ENCODE results near the gene EFCAB13.
"Not testable (repeated sequence)": the region's sequence is repeated elsewhere in the genome, so short reads cannot be mapped to it uniquely, and the experiment has no call there.

The EFCAB13 gene

DNA sequence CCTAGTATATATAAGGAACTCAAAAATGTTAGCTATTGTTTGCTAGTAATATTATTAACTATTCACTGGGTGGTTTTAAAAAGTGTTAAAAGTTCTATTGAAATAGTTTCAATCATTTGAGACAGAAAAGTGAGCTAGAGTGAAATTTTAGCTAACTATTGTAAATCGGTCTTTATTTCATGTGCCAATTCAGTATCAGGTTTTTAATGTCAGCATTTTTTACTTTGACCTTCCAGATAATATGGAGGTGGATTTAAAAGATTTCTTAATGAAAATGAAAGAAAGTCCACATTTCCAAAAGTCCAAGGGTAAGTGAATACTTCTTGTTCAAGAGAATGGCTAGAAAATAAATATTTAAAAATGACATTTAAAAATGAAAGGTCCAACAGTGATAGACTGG, 90.9 kb downstream of the EFCAB13 start:
- DNase-seq (ENCODE audit: extremely low read depth, low read depth), result no peak
- TF ChIP-seq, protein P1, sequence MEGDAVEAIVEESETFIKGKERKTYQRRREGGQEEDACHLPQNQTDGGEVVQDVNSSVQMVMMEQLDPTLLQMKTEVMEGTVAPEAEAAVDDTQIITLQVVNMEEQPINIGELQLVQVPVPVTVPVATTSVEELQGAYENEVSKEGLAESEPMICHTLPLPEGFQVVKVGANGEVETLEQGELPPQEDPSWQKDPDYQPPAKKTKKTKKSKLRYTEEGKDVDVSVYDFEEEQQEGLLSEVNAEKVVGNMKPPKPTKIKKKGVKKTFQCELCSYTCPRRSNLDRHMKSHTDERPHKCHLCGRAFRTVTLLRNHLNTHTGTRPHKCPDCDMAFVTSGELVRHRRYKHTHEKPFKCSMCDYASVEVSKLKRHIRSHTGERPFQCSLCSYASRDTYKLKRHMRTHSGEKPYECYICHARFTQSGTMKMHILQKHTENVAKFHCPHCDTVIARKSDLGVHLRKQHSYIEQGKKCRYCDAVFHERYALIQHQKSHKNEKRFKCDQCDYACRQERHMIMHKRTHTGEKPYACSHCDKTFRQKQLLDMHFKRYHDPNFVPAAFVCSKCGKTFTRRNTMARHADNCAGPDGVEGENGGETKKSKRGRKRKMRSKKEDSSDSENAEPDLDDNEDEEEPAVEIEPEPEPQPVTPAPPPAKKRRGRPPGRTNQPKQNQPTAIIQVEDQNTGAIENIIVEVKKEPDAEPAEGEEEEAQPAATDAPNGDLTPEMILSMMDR (IDR thresholded peaks at IDR 0.05; ENCODE audit: low read depth, low read length, missing control alignments), result no peak
- no peak overlapping the region for H3K4me3 ChIP-seq (replicated peaks; ENCODE audit: low read depth, low read length)

DNA sequence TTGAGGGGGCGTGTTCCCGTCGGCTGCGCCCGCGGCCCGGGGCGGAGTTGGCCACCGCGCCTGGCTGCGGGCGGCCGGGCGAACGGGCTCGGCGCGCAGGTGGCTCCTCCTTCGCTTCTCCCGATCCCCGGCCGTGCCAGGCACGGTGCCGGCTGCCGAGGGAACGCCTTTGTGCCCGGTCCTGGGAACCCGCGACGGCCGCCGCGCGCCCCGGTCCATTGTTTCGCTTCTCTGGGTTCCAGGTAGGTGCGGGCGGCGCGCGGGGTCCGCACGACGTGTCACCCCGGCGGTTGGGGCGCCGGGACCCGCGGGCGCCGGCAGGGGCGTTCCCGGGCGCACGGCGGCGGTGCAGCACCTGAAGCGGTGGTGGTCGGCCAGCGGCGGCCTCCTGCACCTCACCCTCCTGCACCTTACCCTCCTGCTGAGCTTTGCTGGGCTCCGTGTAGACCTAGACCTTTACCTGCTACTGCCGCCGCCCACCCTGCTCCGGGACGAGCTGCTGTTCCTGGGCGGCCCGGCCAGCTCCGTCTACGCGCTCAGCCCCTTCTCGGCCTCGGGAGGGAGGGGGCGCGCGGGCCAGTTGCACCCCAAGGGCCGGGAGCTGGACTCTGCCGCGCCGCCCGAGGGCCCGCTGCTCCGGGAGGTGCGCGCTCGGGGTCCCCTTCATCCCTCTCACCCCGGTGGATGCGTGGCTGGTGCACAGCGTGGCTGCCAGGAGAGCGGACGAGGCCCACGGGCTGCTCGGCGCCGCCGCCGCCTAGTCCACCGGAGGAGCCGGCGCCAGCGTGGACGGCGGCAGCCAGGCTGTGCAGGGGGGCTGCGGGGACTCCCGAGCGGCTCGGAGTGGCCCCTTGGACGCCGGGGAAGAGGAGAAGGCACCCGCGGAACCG, 99.9 kb downstream of the EFCAB13 start:
- TF ChIP-seq, protein P1 (IDR thresholded peaks at IDR 0.05; ENCODE audit: low read depth, low read length, missing control alignments), result no peak
- no peak for DNase-seq (ENCODE audit: extremely low read depth, low read depth)
- peak overlapping the region; percentile 31 for H3K4me3 ChIP-seq (replicated peaks; ENCODE audit: low read depth, low read length)

DNA sequence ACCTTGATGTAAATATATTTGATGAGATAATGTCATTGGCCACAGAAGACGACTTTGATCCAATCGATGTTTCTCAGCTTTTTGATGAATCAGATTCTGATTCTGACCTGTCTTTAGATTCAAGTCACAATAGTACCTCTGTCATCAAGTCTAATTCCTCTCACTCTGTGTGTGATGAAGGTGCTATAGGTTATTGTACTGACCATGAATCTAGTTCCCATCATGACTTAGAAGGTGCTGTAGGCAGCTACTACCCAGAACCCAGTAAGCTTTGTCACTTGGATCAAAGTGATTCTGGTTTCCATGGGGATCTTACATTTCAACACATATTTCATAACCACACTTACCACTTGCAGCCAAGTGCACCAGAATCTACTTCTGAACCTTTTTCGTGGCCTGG, 101.5 kb downstream of the EFCAB13 start:
- not testable (repeated sequence) for DNase-seq (ENCODE audit: extremely low read depth, low read depth)

DNA sequence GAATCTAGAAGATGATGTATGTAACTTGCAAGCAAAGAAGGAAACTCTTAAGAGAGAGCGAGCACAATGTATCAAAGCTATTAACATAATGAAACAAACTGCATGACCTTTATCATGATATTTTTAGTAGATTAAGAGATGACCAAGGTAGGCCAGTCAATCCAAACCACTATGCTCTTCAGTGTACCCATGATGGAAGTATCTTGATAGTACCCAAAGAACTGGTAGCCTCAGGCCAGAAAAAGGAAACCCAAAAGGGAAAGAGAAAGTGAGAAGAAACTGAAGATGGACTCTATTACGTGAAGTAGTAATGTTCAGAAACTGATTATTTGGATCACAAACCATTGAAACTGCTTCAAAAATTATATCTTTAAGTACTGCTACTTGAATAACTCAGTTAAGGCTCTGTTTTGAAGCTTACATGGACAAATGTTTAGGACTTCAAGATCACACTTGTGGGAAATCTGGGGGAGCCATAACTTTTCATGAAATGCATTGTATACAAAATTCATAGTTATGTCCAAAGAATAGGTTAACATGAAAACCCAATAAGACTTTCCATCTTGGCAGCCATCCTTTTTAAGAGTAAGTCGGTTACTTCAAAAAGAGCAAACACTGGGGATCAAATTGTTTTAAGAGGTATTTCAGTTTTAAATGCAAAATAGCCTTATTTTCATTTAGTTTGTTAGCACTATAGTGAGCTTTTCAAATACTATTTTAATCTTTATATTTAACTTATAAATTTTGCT, 102.3 kb downstream of the EFCAB13 start:
- not testable (repeated sequence) for DNase-seq (ENCODE audit: extremely low read depth, low read depth); H3K4me3 ChIP-seq (replicated peaks; ENCODE audit: low read depth, low read length)

More for the DNA sequence above, 101.5 kb downstream of the EFCAB13 start:
- not testable (repeated sequence) for H3K4me3 ChIP-seq (replicated peaks; ENCODE audit: low read depth, low read length)

DNA sequence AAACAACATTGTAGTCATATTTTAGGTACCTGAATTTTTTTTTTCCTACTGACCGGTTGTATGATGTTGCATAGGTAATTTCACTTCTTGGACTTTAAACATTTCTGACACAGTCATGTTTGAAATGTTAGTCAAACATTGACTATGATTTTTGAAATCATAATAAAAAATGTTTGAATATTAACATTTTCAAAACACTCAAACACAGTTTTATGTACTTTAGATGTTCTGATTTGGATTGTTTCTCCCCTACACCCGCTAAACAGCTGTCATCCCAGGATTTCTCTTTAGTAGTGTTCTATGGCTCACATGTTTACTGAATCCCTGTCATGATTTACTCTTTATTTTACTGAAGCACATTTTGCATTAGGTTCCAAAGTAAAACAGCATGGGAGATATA, 104.2 kb downstream of the EFCAB13 start:
- TF ChIP-seq, protein P1 (IDR thresholded peaks at IDR 0.05; ENCODE audit: low read depth, low read length, missing control alignments), result no peak
- DNase-seq (ENCODE audit: extremely low read depth, low read depth), result no peak

DNA sequence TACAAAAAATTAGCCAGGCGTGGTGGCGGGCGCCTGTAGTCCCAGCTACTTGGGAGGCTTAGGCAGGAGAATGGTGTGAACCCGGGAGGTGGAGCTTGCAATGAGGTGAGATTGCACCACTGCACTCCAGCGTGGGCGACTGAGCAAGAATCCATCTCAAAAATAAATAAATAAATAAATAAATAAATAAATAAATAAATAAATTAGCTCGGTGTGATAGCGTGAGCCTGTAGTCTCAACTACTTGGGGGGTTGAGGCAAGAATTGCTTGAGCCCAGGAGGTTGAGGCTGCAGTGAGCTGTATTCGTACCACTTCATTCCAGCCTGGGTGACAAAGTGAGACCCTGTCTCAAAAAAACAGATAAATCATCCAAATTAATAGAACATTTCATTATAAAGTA, 108.5 kb downstream of the EFCAB13 start:
- H3K4me3 ChIP-seq (replicated peaks; ENCODE audit: low read depth, low read length); DNase-seq (ENCODE audit: extremely low read depth, low read depth): not testable (repeated sequence)

More for the DNA sequence above, 104.2 kb downstream of the EFCAB13 start:
- no peak overlapping the region for H3K4me3 ChIP-seq (replicated peaks; ENCODE audit: low read depth, low read length)

DNA sequence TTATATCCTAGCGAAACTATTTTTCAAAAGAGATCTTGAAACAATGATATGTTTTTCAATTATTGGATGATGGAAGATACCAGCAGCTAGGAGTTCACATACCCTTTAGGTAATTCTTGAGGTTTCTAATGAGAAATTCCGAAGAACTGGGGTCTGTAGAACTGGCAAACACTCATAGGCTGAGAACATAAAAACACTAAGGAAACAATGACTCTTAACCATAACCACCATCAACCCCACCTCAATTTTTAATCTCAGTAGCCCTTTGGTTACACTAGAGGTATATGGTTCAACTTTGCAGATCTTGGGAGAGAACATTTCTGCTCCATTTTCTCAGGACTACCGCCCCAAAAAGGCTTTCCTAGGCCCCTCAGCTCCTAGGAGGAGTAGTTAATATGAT, 141.4 kb downstream of the EFCAB13 start:
- TF ChIP-seq, protein P1 (IDR thresholded peaks at IDR 0.05; ENCODE audit: low read depth, low read length, missing control alignments), result no peak
- DNase-seq (ENCODE audit: extremely low read depth, low read depth), result no peak
- H3K4me3 ChIP-seq (replicated peaks; ENCODE audit: low read depth, low read length), result no peak overlapping the region

DNA sequence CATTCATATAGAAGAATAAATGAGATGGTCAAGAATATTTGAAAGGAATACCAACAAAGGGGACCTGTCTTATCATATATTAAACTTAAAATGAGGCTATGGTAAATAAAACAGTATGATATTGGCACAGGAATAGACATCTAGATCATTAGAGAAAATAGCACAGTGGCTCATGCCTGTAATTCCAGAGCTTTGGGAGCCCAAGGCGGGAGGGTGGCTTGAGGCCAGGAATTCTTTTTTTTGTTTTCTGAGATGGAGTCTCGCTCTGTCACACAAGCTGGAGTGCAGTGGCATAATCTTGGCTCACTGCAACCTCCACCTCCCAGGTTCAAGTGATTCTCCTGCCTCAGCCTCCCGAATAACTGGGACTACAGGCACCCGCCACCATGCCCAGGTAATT, 143.2 kb downstream of the EFCAB13 start:
- not testable (repeated sequence) for DNase-seq (ENCODE audit: extremely low read depth, low read depth); H3K4me3 ChIP-seq (replicated peaks; ENCODE audit: low read depth, low read length)

DNA sequence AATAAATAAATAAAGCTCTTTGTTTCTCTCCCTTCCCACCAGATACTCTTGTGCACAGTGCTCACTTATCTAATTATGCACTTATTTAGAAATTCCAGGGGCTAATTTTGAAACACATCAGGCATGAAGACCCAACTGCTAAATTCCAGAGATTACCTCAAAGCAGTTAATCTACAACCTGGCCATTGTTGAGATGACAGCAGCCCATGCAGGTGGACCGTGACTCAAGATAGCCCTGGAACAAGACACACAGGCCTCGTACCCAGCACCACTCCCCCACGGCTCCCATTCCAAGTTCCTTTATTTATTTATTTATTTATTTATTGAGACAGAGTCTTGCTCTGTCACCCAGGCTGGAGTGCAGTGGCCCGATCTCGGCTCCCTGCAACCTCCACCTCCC, 147.1 kb downstream of the EFCAB13 start:
- TF ChIP-seq, protein P1 (IDR thresholded peaks at IDR 0.05; ENCODE audit: low read depth, low read length, missing control alignments), result no peak
- no peak overlapping the region for H3K4me3 ChIP-seq (replicated peaks; ENCODE audit: low read depth, low read length)
- no peak for DNase-seq (ENCODE audit: extremely low read depth, low read depth)

DNA sequence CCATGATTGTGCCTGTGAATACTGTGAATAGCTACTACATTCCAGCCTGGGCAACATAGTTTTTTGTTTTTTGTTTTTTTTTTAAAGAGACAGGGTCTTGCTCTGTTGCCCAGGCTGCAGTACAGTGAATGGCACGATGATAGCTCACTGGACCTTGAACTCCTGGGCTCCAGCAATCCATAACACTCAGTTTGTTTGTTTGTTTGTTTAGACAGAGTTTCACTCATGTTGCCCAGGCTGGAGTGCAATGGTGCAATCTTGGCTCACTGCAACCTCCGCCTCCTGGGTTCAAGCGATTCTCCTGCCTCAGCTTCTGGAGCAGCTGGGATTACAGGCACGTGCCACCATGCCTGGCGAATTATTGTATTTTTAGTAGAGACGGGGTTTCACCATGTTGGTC, 148.3 kb downstream of the EFCAB13 start:
- DNase-seq (ENCODE audit: extremely low read depth, low read depth); H3K4me3 ChIP-seq (replicated peaks; ENCODE audit: low read depth, low read length): not testable (repeated sequence)
